AG09319 (cell line): Measurements from ENCODE around the gene TTC23.

Experiments used
- DNase-seq: peaks from one replicate; pipeline ENCODE4 v3.0.0-alpha.2; 2010; ENCODE audit warnings: low read depth; ENCODE audit errors: extremely low read depth
- TF ChIP-seq, protein P1 (sequence below): IDR thresholded peaks from 2 replicates; pipeline ENCODE4 v1.5.1; 2011; ENCODE audit warnings: low read depth, mild to moderate bottlenecking, inconsistent platforms, low read length, moderate library complexity

The TTC23 gene

DNA sequence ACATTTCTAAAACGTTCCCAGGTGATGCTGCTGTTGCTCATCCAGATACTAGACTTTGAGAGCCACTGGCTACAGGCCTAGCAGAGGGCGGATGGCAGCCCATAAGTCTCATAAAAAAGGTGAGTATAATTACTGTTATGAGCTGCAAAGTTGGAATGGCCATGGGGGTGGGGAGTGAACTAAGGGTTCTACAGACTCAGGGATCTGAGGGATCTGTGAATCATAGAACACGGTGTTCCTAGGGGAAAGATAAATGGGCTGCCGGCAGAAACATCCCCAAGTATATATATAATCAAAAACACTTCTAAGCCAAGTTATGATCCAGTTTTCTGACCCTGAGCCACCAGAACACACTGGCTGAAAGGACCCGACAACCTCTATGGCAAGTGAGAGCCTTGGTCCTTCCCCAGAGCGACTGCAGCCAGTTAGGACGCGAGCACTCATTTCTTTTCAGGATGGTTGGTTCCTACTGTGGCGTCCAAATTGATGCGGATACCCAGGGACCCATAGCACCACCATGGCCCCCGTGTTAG lies 152.4 kb downstream of the TTC23 start:
- TF ChIP-seq, protein P1, sequence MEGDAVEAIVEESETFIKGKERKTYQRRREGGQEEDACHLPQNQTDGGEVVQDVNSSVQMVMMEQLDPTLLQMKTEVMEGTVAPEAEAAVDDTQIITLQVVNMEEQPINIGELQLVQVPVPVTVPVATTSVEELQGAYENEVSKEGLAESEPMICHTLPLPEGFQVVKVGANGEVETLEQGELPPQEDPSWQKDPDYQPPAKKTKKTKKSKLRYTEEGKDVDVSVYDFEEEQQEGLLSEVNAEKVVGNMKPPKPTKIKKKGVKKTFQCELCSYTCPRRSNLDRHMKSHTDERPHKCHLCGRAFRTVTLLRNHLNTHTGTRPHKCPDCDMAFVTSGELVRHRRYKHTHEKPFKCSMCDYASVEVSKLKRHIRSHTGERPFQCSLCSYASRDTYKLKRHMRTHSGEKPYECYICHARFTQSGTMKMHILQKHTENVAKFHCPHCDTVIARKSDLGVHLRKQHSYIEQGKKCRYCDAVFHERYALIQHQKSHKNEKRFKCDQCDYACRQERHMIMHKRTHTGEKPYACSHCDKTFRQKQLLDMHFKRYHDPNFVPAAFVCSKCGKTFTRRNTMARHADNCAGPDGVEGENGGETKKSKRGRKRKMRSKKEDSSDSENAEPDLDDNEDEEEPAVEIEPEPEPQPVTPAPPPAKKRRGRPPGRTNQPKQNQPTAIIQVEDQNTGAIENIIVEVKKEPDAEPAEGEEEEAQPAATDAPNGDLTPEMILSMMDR, result no peak
- no peak for DNase-seq

DNA sequence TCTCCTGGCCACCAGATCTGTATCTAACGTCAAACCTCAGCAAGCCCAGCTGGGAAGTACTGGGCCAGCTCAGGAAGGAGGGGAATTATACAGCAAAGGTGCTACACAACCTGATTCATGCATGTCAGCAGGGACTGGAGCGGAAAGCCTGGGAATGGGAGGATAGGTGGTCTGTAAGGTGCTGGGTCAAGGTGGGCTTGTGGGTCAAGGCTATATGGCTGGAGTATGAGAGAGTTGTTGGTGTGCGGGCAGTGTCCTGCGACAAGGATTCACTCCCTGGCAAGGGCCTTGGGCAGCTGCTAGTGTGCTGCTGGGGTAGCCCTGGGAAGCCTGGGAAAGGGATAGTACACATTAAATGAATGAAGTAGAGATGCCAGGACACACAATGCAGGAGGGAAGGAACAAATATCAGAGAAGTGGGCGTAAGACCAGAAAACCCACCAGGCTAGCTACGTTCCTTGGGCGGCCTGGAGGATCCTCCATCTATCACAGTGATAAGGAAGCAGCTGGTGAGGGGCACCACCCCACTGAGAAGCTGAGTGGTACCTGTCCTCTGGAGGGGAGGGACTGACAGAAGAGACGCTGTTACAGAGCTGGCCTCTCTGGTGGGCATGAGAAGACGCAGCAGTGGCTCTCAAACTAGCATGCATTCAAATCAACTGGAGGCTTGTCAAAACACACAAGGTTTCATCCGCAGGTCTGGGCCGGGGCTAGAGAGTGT lies 153.0 kb downstream of the TTC23 start:
- no peak for DNase-seq
- TF ChIP-seq, protein P1, result no peak

DNA sequence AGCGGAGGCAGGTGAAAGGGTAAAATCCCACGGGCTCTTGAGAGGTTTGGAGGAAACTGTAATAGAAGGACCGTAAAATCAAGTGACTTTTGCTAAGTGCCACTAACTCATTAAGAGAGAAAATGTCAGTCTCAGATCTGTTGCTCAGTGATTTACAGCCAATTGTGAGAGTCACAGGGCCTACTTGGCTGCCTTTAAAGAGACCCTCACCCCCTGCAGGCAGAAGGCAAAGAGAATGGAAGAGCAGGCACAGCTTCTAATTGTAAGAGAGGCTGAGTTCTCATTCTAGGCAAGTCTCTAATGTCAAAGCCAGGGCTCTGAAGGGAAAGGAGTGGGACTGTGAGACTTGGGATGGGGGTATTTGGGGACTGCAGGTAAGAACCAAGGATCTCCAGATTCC lies 153.8 kb downstream of the TTC23 start:
- TF ChIP-seq, protein P1, result no peak
- DNase-seq, result no peak

DNA sequence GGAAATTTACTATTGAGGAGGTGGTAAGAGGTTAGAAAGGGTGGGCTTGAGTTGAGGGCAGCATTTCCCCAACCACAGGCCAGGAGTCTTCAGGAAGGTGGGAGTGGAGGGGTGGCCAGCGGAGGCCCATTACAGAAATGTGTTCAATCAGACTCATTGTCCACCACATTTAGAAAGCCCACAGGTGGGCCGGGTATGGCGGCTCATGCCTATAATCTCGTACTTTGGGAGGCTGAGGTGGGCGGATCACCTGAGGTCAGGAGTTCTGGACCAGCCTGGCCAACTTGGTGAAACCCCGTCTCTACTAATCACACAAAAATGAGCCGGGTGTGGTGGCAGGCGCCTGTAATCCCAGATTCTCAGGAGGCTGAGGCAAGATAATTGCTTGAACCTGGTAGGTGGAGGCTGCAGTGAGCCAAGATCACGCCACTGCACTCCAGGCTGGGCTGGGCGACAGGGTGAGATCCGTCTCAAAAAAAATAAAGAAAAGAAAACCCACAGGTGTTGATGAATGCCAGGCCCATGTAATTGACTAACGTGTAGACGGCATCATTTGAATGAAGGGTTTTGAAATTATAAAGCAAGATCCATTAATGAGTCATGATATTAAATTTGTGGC lies 156.7 kb downstream of the TTC23 start:
- TF ChIP-seq, protein P1, result no peak
- DNase-seq, result no peak

DNA sequence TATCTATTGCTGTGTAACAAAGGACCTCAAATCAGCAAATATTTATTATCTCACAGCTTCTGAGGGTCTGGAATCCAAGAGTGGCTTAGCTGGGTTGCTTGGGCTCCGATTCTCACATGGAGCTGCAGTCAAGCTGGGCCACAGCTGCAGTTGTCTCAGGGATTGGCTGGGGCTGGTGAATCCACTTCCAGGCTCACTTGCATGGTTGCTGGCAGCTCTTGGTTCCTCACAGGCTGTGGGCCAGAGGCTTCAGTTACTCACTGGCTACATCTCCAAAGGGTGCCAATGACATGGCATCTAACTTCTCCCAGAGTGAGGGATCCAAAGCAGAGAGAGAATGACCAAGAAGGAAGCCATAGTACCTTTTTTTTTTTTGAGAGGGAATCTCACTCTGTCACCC lies 158.4 kb downstream of the TTC23 start:
- no peak for DNase-seq
- TF ChIP-seq, protein P1, result no peak

DNA sequence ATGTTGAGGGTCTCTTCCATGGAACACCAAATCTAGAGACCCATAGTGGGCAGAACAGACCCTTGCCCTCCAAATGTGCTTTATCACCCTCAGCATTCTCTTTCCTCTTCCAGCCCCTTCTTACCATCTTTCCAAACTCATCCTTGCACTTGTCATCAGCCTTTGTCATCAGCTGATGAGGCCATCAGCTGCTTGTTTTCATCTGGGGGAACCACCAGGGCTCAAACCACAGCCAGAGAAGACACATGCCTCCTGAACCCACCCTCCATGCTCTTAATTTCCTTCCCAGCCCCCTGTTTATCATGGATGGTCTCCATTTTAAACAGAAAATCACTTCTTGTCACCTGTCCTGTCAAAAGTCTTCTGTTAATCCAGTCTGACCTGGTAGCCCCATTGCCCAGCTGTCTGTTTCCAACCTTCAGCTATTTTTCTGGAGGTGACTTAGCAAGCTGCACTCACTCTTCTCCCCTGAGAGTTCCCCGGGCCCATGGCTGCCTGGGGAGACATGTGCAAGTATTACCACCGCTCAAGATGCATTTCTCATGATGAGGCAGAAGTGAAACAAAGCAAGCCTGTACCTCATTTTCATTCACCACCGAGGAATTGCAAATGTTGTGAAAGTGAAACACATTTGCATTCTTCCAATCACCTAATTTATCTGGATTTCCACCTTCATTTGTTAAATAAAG lies 159.2 kb downstream of the TTC23 start:
- DNase-seq, result no peak
- TF ChIP-seq, protein P1, result no peak
